ENCODE measurements around the gene KRT32.

- TF ChIP-seq CTCF (optimal IDR thresholded peaks at IDR 0.05 in 1 of 3, IDR thresholded peaks at IDR 0.05 in 1 of 3, conservative IDR thresholded peaks at IDR 0.05 in 1 of 3; ENCODE audit: extremely low read depth in 1 of 3, insufficient read depth in 2 of 3, low read length in 3 of 3) (peak; percentile 92 to 98 (median 98)), EZH2 (IDR thresholded peaks at IDR 0.05; ENCODE audit: low read length) (no peak)
These were observed 29.8 kb upstream of the KRT32 start for GRCh38 chr17:41496803-41497484.

All from keratinocyte (primary cell).